Measurements from ENCODE around the gene NRBF2.
"Not testable (repeated sequence)": the region's sequence is repeated elsewhere in the genome, so short reads cannot be mapped to it uniquely, and the experiment has no call there.

NRBF2 gene

DNA sequence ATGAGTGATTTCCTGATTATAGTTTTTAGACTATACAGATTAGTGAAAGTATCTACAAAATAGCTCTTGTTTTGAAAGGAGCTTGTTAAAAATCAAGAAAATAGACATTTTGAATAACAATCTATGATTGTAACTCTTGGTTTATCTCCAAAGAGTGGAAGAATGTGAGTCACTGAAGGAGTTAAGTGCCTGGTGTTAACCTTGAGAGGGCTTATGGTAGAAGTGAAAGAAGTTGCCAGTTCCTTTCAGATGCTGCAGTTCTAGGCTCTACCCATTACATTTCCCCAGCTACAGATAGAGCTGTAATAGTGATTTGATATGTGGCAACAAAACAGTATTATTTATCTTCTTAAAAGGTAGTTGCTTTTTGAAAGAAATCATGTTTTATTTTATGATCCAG, 12.7 kb downstream of the NRBF2 start:
- CTCF ChIA-PET, result interaction anchor here (0.5 to 1.3 kb wide), 3 partner anchors 135 to 401 kb away, joined by 3 read pairs; no protein-coding TSS in a partner anchor
- POLR2A ChIA-PET (ENCODE audit: low non-redundant PET), result no interaction called here

DNA sequence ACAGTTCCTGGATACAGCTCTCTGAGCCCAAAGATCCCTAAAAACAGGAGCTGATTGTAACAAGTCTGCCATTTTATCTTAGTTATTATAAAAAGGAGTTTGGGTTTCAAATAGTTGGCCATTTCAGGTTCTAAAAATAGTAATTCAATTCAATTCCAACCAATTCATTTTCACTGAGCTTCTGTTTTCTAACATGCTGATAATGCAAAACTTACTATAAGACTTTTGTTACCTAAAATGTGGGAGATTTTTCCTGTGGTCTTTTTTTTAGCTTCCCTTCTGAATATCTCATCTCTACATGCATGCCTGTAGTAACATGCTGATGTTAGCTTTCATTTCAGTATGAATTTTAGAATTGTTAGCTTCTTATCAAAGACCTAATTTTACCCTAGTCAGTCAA, 13.4 kb downstream of the NRBF2 start:
- no peak for DNase-seq (ENCODE audit: low spot score)
- ChIA-PET CTCF (interaction anchor here (0.6 to 1.3 kb wide), 3 partner anchors 347 to 1392 kb away, joined by 3 to 4 read pairs (median 4); no protein-coding TSS in a partner anchor), POLR2A (ENCODE audit: low non-redundant PET) (no interaction called here)
- H3K27ac ChIP-seq, result no peak overlapping the region
- no peak for TF ChIP-seq CTCF (conservative IDR thresholded peaks at IDR 0.05; ENCODE audit: low read depth)

More for the DNA sequence above, 12.7 kb downstream of the NRBF2 start:
- no peak for DNase-seq (ENCODE audit: low spot score)
- no peak overlapping the region for H3K27ac ChIP-seq
- no peak for TF ChIP-seq CTCF (conservative IDR thresholded peaks at IDR 0.05; ENCODE audit: low read depth)

DNA sequence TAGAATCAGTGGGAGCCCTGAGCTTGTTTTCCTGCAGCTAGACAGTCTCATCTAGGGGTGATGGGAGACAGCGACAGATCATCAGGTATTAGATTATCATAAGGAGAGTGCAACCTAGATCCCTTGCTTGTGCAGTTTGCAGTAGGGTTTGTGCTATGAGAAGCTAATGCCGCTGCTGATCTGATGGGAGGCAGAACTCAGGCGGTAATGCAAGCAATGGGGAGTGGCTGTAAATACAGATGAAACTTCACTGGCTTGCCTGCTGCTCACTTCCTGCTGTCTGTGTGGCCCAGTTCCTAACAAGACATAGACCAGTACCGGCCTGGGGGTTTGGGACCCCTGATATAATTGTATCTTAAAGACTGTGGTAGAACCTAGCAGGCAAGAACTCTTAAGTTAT, 17.6 kb downstream of the NRBF2 start:
- TF ChIP-seq CTCF (conservative IDR thresholded peaks at IDR 0.05; ENCODE audit: low read depth), result no peak
- ChIA-PET POLR2A (ENCODE audit: low non-redundant PET) (no interaction called here), CTCF (no interaction called here)
- DNase-seq (ENCODE audit: low spot score), result no peak
- H3K27ac ChIP-seq, result no peak overlapping the region

GRCh38 chr10:63153868-63154545, 20.9 kb downstream of the NRBF2 start:
- POLR2A ChIA-PET (ENCODE audit: low non-redundant PET); H3K27ac ChIP-seq; CTCF ChIA-PET; DNase-seq (ENCODE audit: low spot score): not testable (repeated sequence)

DNA sequence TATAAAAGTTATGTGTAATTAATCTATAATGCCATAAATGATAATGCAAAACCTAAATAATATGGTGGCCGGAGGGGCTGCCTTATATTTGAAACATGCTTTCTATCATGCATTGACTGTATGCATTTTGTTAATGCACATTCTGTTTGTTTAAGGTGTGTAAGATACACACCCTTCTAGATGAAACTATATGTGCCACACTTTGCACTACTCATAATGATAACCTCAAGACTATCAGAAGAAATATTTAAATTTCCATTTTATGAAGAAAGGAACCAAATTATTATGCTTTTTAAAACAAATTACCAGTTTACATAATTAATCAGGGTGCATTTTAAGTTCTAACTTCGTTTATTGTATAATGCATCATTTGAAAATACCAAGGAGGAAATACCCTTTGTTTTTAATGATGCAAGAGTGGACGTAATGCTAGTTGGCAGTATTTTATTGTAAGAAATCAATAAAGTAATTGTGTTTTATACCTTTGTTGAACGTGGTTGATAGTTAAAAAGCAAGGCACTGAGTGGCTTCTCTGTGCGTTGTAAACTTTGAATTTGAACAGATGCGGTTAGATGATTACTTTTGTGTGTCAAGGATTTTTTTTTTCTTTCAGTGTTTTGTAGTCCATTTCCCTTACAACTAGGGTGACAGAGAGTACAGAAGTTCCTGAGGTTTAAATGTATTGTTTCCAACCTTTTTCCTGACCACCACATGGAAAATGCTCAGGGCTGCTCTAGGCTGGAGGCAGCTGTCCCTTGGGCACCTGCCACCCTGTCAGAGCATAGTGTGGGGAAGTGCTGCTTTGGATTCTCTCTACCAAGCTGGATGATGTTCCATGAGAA, 21.6 kb downstream of the NRBF2 start:
- ChIA-PET CTCF (interaction anchor here (0.6 kb wide), 1 partner anchor 738 kb away, joined by 3 read pairs; no protein-coding TSS in a partner anchor), POLR2A (ENCODE audit: low non-redundant PET) (no interaction called here)
- DNase-seq (ENCODE audit: low spot score), result no peak
- no peak for TF ChIP-seq CTCF (conservative IDR thresholded peaks at IDR 0.05; ENCODE audit: low read depth)
- no peak overlapping the region for H3K27ac ChIP-seq

- H3K27ac ChIP-seq, result no peak overlapping the region
- DNase-seq (ENCODE audit: low spot score), result no peak
- no peak for TF ChIP-seq CTCF (conservative IDR thresholded peaks at IDR 0.05; ENCODE audit: low read depth)
- POLR2A ChIA-PET (ENCODE audit: low non-redundant PET), result no interaction called here
- CTCF ChIA-PET, result interaction anchor here (0.6 to 1.0 kb wide), 2 partner anchors 151 to 738 kb away, joined by 3 to 4 read pairs; no protein-coding TSS in a partner anchor
Observed at GRCh38 chr10:63155388-63156020, 22.4 kb downstream of the NRBF2 start.
